Superior temporal gyrus (tissue), 1 donor: ENCODE measurements around the gene RFX3.
"Not testable (repeated sequence)": the region's sequence is repeated elsewhere in the genome, so short reads cannot be mapped to it uniquely, and the experiment has no call there.

ENCODE experiments used
- DNase-seq: peaks from one replicate; pipeline ENCODE4 v3.0.0-alpha.2; 2016; ENCODE audit errors: extremely low spot score

Gene RFX3

GRCh38 chr9:3359048-3359692 lies 166.6 kb downstream of the RFX3 start:
- DNase-seq, result no peak

- DNase-seq, result no peak
These were observed 177.6 kb downstream of the RFX3 start for GRCh38 chr9:3348169-3348568.

DNA sequence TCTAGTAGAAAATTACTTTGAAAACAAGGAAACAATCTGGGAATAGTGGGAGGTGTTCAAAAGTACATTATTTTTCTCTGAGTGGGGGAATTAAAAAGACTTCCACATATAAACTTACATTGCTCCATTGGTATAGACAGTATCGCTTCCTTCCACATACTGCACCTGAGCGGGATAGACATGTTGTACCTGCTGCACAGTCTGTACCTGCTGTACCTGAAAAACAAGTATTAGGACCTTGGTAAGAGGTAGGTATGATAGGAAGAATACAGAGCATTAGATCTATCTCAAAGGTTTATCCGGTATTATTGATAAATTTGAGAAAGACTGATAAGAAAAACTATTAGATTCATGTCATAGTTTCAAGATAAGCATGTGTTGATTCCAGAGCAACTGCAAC lies 179.3 kb downstream of the RFX3 start:
- DNase-seq, result no peak

- DNase-seq, result no peak
These were observed 182.1 kb downstream of the RFX3 start for GRCh38 chr9:3343671-3344070.

DNA sequence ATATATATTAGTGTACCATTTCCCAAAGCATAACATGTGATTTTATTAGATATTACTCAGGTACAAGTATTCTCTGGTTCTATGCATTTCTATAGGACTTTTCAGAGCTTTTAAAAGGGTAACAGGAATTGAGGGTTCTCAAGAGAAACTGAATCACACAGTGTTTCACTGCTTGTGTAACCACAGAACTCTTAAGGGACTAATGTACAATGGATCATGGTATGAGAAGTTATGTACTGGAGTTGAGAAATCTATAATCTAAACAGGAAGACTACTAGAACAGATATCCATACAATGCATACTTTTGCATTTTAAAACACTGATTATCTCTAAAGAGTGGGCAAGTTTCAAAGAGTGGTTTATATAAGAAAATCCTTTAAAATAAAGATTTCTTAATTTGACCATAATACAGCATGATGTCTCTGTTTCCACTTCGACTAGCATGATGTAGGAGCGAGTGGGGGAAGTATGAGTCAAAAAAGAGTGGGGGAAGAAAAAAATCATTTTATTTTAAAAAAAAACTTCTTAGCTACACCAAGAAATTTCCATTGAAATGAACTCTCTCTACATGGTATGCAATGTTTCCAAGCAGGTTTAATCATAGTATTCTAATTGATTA lies 183.5 kb downstream of the RFX3 start:
- DNase-seq, result no peak

GRCh38 chr9:3337515-3338225 lies 188.1 kb downstream of the RFX3 start:
- DNase-seq, result no peak

GRCh38 chr9:3336951-3337350 lies 188.8 kb downstream of the RFX3 start:
- no peak for DNase-seq

DNA sequence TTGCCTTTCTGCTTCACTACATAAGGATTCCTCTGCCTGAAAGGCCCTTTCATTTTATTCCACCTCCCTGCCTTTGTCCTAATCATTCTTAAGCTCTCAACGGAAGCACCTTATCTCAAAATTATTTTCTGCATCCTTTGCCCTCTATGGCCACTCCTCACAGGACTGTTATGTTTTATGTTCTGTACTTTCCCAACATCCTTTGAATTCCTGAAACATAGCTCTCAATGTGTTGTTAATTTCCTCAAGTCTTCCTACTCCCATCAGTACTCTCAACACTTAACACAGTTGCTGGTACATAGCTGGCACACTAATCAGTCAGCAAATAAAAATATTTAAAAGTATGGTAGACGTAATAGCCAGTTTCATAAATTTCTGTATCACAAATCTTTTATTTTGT lies 193.0 kb downstream of the RFX3 start:
- DNase-seq, result no peak

- no peak for DNase-seq
These were observed 194.0 kb downstream of the RFX3 start for GRCh38 chr9:3331801-3332200.

- no peak for DNase-seq
These were observed 194.9 kb downstream of the RFX3 start for GRCh38 chr9:3330792-3331420.

- DNase-seq, result no peak
These were observed 196.4 kb downstream of the RFX3 start for GRCh38 chr9:3329361-3329760.

DNA sequence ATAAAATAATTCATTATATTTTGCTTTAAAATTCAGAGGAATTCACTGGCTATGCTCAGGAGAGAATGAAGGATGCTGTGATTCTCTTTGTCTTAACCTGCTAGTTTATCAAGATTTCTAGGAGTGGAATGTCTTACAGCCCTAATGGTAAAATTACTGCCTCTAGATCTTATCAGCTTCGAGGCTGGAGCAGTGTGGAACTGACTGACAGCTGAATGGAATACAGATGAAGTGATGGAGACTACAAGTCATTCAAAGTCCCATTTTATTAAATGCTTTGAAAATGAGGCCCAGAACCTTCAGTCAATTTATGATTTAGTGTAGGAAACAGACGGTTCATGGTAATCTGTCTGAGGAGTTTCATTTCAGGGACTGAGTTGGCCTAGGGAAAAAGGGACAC lies 202.1 kb downstream of the RFX3 start:
- no peak for DNase-seq

DNA sequence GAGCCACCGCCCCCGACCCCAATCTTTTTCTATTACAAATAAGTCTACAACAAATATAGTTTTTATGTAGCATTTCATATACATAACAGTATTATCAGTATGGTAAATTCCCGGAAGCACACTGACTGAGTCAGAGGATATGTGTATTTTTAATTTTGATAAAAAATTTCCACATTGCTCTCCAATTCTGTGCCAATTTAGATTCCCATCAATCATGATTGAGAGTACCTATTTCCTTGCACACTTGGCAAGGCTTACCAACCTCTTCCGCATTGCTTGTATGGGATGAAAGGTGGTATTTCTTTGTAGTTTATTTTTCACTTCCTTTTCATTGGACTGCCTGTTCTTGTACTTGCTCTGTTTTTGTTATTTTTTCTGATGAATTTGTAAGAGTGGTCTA lies 204.6 kb downstream of the RFX3 start:
- no peak for DNase-seq

DNA sequence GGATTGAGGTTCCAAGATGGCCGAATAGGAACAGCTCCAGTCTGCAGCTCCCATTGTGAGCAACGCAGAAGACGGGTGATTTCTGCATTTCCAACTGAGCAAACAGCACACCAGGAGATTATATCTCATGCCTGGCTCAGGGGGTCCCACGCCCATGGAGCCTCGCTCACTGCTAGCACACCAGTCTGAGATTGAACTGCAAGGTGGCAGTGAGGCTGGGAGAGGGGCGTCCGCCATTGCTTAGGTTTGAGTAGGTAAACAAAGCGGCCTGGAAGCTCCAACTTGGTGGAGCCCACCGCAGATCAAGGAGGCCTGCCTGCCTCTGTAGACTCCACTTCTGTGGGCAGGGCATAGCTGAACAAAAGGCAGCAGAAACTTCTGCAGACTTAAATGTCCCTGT lies 213.2 kb downstream of the RFX3 start:
- DNase-seq, result not testable (repeated sequence)

DNA sequence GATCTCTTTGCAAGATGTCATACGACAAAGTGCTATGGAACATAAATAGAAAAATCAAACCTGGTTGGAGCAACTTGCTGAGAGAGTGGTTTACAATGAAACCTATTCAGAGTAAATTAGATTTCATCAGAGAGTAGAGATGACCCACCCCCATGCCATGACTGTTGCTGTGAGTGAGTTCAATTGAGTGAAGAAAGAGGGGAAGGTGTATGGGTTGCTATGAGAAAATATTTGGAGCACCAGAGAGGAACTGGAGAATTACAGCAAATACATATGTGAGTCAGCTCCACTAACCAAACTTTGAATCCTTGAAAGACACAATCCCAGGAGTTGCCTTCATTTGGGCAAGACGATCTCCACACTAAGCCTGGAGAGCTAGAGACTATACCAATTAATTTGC lies 217.2 kb downstream of the RFX3 start:
- DNase-seq, result no peak

DNA sequence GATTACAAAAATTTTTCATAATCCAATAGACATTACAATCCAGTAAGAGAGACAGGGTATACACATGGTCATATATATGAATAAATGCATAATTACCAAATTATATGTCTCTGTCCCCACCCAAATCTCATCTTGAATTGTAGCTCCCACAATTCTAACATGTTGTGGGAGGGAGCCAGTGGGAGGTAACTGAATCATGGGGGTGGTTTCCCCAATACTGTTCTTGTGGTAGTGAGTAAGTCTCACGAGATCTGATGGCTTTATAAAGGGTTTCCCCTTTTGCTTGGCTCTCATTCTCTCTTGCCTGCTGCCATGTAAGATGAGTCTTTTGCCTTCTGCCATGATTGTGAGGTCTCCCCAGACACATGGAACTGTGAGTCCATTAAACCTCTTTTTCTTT lies 221.4 kb downstream of the RFX3 start:
- DNase-seq, result not testable (repeated sequence)

DNA sequence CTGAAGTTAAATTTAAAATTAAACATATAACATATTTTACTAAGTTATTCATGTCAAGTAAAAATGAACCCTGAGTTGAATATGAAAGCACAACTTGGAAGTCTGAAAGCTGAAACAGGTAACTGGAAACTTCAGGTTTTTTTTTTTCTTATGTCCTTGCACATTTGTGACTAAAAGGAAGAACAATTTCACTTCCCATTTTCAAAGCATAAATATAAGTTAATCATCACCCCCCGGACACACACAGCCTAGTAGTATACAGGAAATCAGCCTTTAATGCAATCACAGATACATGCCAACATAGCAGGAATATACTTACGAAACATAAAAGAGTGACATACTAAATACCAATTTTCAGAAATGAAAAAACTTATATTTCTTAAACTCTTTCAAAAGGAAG lies 225.9 kb downstream of the RFX3 start:
- no peak for DNase-seq

DNA sequence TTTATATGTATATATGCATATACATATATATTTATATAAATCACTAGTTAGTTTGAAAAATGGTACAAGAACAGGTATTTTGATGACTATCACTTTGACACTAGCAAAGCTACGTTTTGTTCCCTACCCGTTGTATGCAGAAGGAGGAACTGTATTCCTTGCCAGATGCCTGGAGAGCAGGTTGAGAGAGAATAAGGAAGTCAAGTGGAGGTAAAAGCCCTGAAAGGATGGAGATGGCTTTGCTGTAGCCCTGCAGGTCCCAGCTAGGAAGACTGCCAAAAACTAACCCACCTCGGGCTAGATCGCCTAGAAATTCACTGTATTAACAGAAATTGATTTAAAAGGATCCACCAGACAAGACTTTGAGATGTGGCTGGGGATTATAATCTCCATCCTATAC lies 229.3 kb downstream of the RFX3 start:
- DNase-seq, result no peak

GRCh38 chr9:3292311-3292710 lies 233.5 kb downstream of the RFX3 start:
- DNase-seq, result no peak

DNA sequence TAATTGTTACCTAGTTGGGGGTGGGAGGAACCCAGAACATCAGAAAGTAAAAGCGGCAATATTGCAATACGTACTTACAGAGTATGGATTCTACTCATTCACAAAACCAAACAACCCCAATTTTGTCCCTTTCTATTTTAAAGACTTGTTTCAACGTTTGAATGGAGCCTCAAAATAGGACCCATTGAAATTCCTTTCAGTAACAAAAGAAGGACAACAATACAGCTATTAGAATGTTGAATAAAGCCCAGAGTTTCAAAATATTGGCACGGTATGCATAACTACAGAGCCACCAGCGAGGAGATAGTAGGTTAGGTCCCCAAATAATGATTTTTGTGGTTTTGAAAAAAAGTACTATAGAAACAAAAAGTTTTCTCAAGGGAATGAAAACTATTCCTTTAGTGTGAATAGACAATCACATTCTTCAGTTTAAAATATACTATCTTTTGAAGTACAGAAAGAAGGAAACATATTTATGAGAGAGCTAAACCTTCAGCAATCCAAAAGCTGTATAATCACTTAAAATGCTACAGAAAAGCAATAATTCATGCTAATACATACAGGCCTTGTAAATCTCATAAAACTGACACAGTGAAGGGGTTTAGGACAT lies 235.5 kb downstream of the RFX3 start:
- DNase-seq, result no peak

DNA sequence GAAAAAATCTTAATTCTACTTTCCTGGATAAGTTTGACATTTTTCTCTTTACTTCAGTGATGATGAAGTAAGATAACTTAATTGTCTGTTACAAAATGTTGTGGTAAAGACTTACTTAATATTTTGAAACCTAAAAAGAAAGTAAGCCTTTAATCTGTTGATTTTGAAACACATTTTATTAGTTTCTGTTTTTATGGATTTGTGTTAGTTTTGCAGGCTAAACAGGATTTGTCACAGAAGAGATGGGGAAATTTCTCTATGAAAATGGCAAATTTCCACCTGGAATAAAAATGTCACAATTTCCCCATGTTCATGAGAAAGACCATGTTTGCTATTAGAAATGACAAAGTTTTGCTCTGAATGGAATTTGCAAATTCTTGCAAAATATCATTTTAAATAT lies 237.1 kb downstream of the RFX3 start:
- DNase-seq, result no peak

GRCh38 chr9:3285365-3286161 lies 240.2 kb downstream of the RFX3 start:
- no peak for DNase-seq
